IPS DF 6.9 (cell line): Measurements from ENCODE around the gene RBPMS2.

Experiments
- DNase-seq: peaks from one replicate; pipeline ENCODE4 v3.0.0-alpha.2; 2013; ENCODE audit warnings: low read depth, low spot score
- H3K27ac ChIP-seq: one replicate; pipeline ENCODE4 v1.5.1; 2013; ENCODE audit warnings: low read length, control low read depth
- H3K27me3 ChIP-seq: 2 replicates; pipeline ENCODE4 v1.6.1; 2013; ENCODE audit warnings: mild to moderate bottlenecking, low read length; ENCODE audit not compliant: control insufficient read depth, insufficient read depth
- H3K36me3 ChIP-seq: 2 replicates; pipeline ENCODE4 v1.6.1; 2013; ENCODE audit warnings: low read length; ENCODE audit not compliant: control insufficient read depth, insufficient read depth
- H3K4me1 ChIP-seq: 2 replicates; pipeline ENCODE4 v1.6.1; 2013; ENCODE audit warnings: low read length; ENCODE audit not compliant: control insufficient read depth, insufficient read depth
- H3K4me3 ChIP-seq: 2 replicates; pipeline ENCODE4 v1.5.1; 2013; ENCODE audit warnings: mild to moderate bottlenecking, low read length
- H3K9me3 ChIP-seq: 2 replicates; pipeline ENCODE4 v1.6.1; 2013; ENCODE audit warnings: low read length, inconsistent platforms; ENCODE audit not compliant: control insufficient read depth, insufficient read depth
- WGBS: extraction: QIAGEN DNeasy Blood & Tissue Kit; methylation state at CpG from one replicate; pipeline ENCODE4 v1.1.7; 2013; ENCODE audit warnings: mixed read lengths, missing lambda C conversion rate; ENCODE audit not compliant: insufficient read length, insufficient coverage; 5-methylcytosine and 5-hydroxymethylcytosine counted together

RBPMS2 gene

DNA sequence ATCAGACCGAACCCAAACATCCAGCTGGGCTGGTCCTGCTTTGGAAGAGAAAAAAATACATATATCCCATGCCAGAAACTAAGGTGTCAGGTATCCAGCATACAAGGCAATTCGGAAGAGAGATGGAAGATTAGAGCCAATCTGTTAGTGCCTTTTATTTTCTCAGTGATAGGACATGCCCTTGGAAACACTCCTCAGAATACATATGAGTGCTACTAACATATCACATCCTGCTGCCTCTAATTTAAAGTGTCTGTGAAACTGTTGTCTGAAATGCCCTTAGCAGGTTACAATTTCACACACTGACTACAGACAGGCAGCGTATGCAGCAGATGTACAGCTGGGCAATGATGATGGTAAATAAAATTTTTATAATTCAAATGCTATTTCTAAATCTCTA lies 78.9 kb downstream of the RBPMS2 start:
- Histone ChIP-seq H3K27me3 (no peaks in the 10 kb centered on the region), H3K27ac (no peak overlapping the region), H3K9me3 (no peaks in the 10 kb centered on the region), H3K4me1 (peaks cover 8% of the 10 kb centered on the region; the same call in 1 of the 2 replicates), H3K4me3 (no peak overlapping the region), H3K36me3 (peaks cover 20% of the 10 kb centered on the region)
- no CpG with 5 or more reads among the region's 3 CpGs for WGBS
- DNase-seq, result no peak

DNA sequence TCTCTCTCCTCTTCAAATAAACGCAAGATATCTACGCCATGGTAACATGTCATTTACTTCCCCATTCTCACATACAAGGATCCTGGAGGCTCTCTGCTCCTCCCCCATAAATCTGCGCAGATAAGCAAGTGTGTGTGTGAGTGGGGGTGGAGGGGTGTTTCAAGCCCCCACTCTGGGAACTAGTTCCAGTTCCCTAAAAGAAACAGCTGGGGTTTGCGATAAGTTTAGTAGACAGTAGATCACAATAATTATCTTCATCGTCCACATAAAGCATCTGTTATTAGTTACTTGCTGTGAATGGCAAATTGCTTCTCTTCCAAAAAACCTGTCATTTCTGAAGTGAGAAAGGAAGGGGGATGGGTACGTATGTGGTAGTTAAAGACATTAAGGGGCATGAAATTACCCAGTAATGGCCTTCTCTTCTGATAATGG lies 79.8 kb downstream of the RBPMS2 start:
- no peak overlapping the region for H3K4me3 ChIP-seq
- no peak overlapping the region for H3K27ac ChIP-seq
- no peaks in the 10 kb centered on the region for H3K27me3 ChIP-seq
- WGBS, result no CpG with 5 or more reads among the region's 6 CpGs
- H3K36me3 ChIP-seq, result peaks cover 28% of the 10 kb centered on the region
- no peak for DNase-seq
- H3K4me1 ChIP-seq, result peaks cover 8% of the 10 kb centered on the region; the same call in 1 of the 2 replicates
- no peaks in the 10 kb centered on the region for H3K9me3 ChIP-seq

DNA sequence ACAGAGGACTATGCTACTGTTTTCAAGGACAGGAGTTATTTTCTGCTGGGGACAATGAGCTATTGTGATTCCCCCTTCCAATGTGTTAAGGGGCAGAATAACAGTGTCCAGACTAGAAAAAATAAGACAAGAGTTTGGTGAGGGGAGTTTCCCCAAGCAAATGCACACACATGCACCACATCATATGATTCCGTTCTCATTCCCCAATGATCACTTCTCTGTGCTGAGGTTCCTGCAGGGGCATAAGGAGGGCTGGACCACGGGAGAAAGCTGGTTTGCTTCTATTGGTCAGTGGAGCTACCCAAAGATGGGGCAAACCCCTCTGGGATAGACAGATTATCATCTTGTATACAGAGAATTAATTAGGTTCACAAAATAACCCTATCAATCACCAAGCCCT lies 80.6 kb downstream of the RBPMS2 start:
- Histone ChIP-seq H3K36me3 (peaks cover 36% of the 10 kb centered on the region), H3K4me1 (peaks cover 8% of the 10 kb centered on the region; the same call in 1 of the 2 replicates), H3K27ac (no peak overlapping the region), H3K27me3 (no peaks in the 10 kb centered on the region), H3K9me3 (no peaks in the 10 kb centered on the region), H3K4me3 (no peak overlapping the region)
- DNase-seq, result no peak
- WGBS, result no CpG with 5 or more reads among the region's 2 CpGs

DNA sequence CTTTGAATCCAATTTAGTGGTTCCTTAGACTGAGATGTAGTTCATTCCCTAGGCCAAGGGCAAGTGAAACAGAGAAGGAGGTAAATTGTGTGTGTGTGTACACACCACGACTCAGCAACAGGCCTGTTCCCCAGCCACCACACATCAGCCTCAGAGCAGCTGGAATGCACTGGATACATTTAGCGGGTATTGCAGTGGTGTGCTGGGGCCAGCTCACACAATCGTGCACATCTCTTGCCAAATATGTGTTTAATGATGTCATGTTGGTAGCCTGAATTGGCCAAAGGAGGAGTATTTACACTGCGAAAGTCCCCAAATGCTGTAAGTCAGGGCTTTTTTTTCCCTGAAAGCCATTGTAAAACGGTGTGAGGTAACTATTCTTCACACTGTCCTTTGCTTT lies 82.3 kb downstream of the RBPMS2 start:
- Histone ChIP-seq H3K27me3 (no peaks in the 10 kb centered on the region), H3K27ac (no peak overlapping the region), H3K4me3 (no peak overlapping the region), H3K4me1 (peaks cover 3% of the 10 kb centered on the region; the same call in 1 of the 2 replicates), H3K9me3 (no peaks in the 10 kb centered on the region), H3K36me3 (peaks cover 48% of the 10 kb centered on the region)
- no CpG with 5 or more reads among the region's 5 CpGs for WGBS
- no peak for DNase-seq

DNA sequence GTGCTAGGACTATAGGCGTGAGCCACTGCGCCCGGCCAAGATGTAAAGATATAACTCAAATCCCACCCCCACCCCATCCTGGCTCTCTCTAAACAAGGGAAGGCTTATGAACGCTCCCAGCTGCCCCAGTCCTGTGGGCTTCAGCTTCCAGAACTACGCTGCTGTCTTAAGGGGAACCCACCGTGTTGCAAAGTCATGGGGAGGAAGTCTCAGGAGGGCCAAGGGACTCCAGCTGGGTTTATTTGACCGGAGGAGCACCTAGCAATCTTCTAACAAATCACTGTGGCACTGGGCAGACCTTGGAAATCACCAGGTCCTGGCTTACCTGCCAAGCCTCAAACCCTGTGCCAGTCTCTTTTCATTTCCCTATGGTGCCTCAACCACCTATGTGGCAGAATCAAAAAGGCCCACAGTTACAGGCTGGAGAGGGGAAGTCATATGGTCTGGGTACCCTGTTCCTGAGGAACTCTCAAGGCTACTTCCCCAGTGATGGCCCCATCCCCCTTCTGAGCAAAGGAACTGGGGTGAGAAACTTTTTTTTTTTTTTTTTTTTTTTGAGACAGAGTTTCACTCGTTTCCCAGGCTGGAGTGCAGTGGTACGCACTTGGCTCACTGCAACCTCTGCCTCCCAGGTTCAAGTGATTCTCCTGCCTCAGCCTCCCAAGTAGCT lies 83.4 kb downstream of the RBPMS2 start:
- H3K36me3 ChIP-seq, result peaks cover 51% of the 10 kb centered on the region
- H3K27me3 ChIP-seq, result no peaks in the 10 kb centered on the region
- no peak overlapping the region for H3K27ac ChIP-seq
- WGBS, result no CpG with 5 or more reads among the region's 9 CpGs
- H3K4me3 ChIP-seq, result no peak overlapping the region
- H3K9me3 ChIP-seq, result no peaks in the 10 kb centered on the region
- no peak for DNase-seq
- peaks cover 1% of the 10 kb centered on the region; the same call in 1 of the 2 replicates for H3K4me1 ChIP-seq

DNA sequence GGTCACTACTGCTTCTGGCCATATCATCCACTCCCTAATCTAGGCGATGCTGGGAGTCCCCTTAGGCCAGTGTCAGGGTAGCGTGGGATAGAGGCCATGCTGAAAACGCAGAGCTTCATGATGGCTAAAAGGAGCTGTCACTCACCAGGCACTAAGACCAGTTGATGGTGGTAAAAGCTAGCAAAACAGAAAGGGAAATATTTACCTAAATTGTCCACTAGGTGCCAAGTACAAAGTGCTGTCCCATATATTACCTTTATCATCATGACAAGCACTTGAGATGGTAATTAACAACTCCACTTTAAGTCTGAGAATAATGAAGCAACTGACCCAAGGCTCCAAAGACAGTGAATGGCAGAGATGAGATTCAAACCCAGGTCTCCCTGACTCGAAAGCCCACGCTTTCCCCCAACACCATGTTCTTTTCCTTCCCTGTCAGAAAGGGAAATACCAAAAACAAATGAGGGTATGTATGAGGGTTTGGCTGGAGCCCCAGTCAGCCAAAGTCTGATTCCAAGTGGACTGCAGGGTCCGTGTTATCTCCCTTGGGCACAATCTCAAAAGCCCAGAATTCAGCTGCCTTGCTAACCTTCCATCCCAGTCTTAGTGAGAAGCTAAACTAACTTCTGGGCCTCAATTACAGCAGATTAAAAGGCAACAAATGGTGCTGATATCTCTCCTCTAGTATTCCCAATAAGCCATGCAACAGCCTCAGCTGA lies 84.7 kb downstream of the RBPMS2 start:
- no peak overlapping the region for H3K27ac ChIP-seq
- no peak overlapping the region for H3K4me3 ChIP-seq
- no CpG with 5 or more reads among the region's 6 CpGs for WGBS
- H3K9me3 ChIP-seq, result no peaks in the 10 kb centered on the region
- no peak for DNase-seq
- peaks cover 1% of the 10 kb centered on the region; the same call in 1 of the 2 replicates for H3K4me1 ChIP-seq
- no peaks in the 10 kb centered on the region for H3K27me3 ChIP-seq
- H3K36me3 ChIP-seq, result peaks cover 51% of the 10 kb centered on the region

DNA sequence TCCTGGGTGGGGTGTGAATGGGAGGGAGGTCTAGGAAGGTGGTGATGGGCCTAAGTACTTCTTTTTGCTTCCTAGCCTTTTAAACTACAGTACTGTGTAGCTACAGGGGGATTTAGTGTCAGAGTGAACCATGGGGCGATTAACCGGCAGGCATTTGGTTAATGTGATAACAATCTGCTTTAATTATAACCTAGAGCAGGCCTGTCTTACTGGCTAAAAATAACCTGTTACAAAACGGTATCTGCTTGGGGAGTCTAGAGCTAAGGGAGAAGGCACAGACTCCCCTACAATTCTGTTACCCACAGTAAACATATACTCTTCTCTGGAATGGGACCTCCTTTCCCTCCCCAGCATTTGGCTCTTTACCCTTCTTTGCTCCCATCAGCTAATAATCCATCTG lies 85.4 kb downstream of the RBPMS2 start:
- Histone ChIP-seq H3K4me3 (no peak overlapping the region), H3K9me3 (no peaks in the 10 kb centered on the region), H3K27me3 (no peaks in the 10 kb centered on the region), H3K36me3 (peaks cover 48% of the 10 kb centered on the region), H3K27ac (no peak overlapping the region), H3K4me1 (peaks cover 1% of the 10 kb centered on the region; the same call in 1 of the 2 replicates)
- DNase-seq, result no peak
- no CpG with 5 or more reads among the region's 3 CpGs for WGBS
